Measurements from ENCODE around the gene NWD2.

DNA sequence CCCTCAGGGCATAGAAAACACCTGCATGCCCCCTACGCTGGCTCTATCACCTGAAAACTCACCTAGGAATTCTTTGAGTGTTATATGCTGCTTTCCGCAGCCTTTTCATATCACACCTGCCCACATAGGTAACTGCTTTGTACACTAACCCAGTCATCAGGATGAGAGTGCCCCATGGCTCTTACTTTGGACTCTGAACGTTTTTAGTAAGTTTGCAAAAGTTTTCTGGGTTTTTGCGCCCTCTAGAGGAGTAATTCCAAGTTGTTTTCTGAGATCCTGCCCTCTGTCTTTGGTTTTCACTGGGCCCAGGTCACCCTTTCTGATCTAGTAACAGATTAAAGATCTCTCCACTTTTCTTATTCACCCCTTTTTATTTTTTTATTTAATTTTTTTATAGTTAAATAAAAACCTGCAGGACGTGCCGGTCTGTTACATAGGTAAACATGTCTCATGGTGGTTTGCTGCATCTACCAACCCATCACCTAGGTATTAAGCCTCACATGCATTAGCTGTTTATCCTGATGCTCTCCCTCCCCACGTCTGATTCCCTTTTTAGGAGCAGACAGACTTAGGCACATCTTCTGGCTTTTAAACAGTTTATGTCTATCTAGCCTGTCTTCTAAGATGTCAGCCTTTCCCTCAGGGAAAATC, 139.2 kb downstream of the NWD2 start:
- no peak for TF ChIP-seq EZH2 (IDR thresholded peaks at IDR 0.05; ENCODE audit: borderline replicate concordance, low read depth, low read length, severe bottlenecking)
- TF ChIP-seq, protein P1, sequence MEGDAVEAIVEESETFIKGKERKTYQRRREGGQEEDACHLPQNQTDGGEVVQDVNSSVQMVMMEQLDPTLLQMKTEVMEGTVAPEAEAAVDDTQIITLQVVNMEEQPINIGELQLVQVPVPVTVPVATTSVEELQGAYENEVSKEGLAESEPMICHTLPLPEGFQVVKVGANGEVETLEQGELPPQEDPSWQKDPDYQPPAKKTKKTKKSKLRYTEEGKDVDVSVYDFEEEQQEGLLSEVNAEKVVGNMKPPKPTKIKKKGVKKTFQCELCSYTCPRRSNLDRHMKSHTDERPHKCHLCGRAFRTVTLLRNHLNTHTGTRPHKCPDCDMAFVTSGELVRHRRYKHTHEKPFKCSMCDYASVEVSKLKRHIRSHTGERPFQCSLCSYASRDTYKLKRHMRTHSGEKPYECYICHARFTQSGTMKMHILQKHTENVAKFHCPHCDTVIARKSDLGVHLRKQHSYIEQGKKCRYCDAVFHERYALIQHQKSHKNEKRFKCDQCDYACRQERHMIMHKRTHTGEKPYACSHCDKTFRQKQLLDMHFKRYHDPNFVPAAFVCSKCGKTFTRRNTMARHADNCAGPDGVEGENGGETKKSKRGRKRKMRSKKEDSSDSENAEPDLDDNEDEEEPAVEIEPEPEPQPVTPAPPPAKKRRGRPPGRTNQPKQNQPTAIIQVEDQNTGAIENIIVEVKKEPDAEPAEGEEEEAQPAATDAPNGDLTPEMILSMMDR (IDR thresholded peaks at IDR 0.05; ENCODE audit: borderline replicate concordance, extremely low read depth, low read length, poor library complexity, severe bottlenecking): peak; percentile 65
